ENCODE measurements around the gene BSND.

The BSND gene

DNA sequence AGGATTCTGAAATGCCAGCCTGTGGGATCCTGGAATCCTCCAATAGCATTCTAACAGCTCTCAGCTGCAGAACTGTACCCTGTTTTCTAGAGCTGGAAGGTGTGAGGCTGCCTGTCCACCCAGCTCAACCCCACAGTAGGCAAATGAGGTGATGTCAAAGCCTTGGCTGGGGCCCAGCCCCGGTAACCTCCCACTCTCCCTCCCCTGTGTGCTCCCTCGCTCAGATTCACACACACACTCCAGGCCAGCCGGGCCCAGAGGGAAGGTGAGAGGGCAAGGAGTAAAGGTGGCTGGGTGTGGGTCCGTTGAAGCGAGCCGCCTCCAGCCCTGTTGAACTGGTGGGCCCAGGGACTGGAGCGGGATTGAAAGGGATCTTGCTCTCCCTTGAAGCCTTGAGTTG lies at the start of gene BSND:
Gene BSND (plus strand): TSS at position 257 of the 400 bp plus-strand sequence. CDS start 254 bp downstream, outside the sequence.
- DNase-seq (ENCODE audit: extremely low read depth, low read depth), result no peak
- no peak within 1 kb of the TSS for H3K4me3 ChIP-seq (replicated peaks; ENCODE audit: low read depth, low read length)
- TF ChIP-seq, protein P1, sequence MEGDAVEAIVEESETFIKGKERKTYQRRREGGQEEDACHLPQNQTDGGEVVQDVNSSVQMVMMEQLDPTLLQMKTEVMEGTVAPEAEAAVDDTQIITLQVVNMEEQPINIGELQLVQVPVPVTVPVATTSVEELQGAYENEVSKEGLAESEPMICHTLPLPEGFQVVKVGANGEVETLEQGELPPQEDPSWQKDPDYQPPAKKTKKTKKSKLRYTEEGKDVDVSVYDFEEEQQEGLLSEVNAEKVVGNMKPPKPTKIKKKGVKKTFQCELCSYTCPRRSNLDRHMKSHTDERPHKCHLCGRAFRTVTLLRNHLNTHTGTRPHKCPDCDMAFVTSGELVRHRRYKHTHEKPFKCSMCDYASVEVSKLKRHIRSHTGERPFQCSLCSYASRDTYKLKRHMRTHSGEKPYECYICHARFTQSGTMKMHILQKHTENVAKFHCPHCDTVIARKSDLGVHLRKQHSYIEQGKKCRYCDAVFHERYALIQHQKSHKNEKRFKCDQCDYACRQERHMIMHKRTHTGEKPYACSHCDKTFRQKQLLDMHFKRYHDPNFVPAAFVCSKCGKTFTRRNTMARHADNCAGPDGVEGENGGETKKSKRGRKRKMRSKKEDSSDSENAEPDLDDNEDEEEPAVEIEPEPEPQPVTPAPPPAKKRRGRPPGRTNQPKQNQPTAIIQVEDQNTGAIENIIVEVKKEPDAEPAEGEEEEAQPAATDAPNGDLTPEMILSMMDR (IDR thresholded peaks at IDR 0.05; ENCODE audit: low read depth, low read length, missing control alignments), result no peak

DNA sequence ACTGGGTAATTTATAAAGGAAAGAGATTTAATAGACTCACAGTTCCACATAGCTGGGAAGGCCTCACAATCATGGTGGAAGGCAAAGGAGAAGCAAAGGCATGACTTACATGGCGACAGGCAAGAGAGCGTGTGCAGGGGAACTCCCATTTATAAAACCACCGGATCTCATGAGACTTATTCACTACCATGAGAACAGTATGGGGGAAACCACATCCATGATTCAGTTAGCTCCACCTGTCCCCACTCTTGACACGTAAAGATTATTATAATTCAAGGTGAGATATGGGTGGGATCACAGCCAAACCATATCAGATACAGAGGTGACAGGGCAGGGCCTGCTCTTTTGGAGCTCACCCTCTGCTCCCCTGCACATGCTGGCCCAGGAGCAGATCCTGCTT lies 49.7 kb upstream of the BSND start:
- no peak for DNase-seq (ENCODE audit: extremely low read depth, low read depth)
- no peak overlapping the region for H3K4me3 ChIP-seq (replicated peaks; ENCODE audit: low read depth, low read length)
- TF ChIP-seq, protein P1 (IDR thresholded peaks at IDR 0.05; ENCODE audit: low read depth, low read length, missing control alignments), result no peak

DNA sequence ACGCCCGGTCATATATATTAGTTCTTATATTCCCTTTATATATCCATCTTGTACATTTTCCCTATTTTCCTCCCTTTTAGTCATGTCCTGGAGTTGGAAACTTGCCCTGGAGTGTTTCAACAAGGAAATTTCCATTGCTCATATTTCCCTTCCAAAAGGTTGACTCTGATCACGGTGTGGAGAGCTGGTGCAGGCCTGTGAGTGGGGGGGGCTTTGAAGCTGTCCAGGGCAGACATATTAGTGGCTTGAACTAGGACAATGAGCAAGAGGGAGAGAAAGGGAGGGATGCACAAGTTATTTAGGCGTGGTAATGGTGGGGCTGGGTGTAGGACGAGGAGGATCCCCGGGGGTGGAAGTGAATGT lies 48.7 kb upstream of the BSND start:
- TF ChIP-seq, protein P1 (IDR thresholded peaks at IDR 0.05; ENCODE audit: low read depth, low read length, missing control alignments), result no peak
- H3K4me3 ChIP-seq (replicated peaks; ENCODE audit: low read depth, low read length), result no peak overlapping the region
- DNase-seq (ENCODE audit: extremely low read depth, low read depth), result no peak

DNA sequence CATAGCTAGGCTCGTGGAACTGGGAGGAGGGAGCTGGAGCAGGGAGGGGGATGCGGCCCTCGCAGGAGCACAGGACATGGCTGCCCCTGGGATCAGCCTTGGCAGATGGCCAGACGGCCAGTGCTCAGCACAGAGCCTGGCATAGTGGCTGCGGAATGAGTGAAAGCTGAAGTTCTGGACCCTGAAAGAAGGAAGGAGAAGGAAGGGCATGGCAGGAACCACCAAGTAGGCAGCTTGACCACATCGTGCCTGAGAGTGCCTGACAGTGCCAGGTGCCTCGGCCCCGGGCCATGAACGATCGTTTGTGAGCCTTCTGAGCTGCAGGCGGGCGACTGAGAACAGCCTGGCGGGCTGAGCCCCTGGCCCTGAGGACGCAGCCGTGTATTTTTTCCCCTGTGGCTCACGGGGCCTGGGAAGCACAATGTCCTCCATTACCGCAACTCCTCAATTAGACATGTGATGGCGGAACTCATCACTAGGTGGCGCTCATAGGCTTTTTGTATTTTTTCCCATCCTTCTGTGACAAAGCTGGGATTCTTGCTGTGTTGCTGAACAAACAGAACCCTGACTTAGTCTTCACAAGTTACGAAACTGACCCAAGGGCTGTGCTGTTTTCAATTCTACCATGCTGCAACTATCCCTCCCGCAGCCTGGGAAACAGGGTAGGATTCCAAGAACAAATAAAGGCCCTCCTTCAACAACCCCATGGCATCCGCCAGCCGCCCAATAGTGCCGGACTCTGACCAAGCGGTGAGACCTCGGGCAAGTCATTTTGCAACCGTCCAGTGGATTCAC lies 48.2 kb upstream of the BSND start:
- TF ChIP-seq, protein P1 (IDR thresholded peaks at IDR 0.05; ENCODE audit: low read depth, low read length, missing control alignments), result peak; percentile 75
- no peak overlapping the region for H3K4me3 ChIP-seq (replicated peaks; ENCODE audit: low read depth, low read length)
- peak; percentile 82 for DNase-seq (ENCODE audit: extremely low read depth, low read depth)

DNA sequence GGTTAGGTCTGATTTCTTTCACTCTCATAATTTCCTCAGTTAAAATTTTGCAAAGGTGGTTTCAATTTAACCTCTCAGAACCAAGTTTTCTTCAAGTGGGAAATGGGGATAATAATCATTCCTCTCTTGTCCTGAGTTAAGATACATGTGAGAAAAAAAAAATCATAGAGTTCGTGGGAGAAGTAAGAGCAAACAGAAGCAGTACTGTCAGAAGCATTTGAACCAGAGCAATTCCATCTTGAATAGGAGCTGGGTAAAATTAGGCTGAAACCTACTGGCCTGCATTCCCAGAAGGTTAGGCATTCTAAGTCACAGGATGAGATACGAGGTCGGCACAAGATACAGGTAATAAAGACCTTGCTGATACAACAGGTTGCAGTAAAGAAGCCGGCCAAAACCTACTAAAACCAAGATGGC lies 46.9 kb upstream of the BSND start:
- DNase-seq (ENCODE audit: extremely low read depth, low read depth), result no peak
- H3K4me3 ChIP-seq (replicated peaks; ENCODE audit: low read depth, low read length), result no peak overlapping the region
- TF ChIP-seq, protein P1 (IDR thresholded peaks at IDR 0.05; ENCODE audit: low read depth, low read length, missing control alignments), result no peak

DNA sequence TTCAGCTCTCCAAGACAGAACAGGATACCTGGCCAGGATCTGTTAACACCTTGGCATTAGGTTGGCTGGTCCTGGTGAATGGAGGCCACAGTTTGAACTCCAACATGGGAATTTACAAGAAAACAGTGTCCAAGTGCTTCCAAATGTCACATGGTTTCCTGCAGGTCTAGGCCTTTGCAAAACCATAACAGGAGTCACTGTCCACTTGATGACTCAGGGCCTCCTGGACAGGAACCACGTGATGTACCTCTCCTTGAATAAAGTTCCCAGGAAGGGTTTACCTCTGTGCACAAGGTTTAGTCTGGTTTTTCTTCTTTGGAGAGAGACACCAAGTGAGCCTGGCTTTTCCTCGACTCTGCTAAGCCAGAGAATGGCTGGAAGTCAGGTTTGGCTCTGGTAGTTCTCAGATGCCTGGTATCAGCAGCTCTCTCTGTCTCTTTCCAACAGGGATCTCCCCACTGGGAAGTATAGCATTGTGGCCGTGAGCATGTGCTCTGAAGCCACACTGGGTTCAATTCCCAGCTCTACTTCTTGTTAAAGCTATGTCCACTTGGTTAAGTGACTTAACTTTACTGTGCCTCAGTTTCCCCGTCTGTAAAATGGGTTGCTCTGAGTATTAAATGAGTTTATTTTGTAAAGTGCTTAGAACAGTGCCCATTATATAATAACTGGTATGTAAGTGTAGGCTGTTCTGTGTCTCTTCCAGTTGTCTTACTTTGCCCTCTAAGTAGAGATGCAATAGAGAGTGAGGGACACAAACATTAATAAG lies 45.6 kb upstream of the BSND start:
- no peak overlapping the region for H3K4me3 ChIP-seq (replicated peaks; ENCODE audit: low read depth, low read length)
- no peak for DNase-seq (ENCODE audit: extremely low read depth, low read depth)
- TF ChIP-seq, protein P1 (IDR thresholded peaks at IDR 0.05; ENCODE audit: low read depth, low read length, missing control alignments), result no peak

Measured in HFF-Myc (cell line).